Glutamatergic neuron (in vitro differentiated cells): ENCODE results near the gene PALLD. TPM values are rescaled to one million over a fixed set of nuclear protein-coding genes. Genes with fewer than 3 reads are reported as not detected.

Experiments used
- DNase-seq: peaks from one replicate; pipeline ENCODE4 v3.0.0; 2022
- H3K27ac Mint-ChIP-seq: one replicate; pipeline ENCODE4 v1.8.0; 2020; ENCODE audit warnings: mild to moderate bottlenecking, mixed read lengths, inconsistent platforms; ENCODE audit not compliant: unreplicated experiment
- H3K27me3 Mint-ChIP-seq: one replicate; pipeline ENCODE4 v1.8.0; 2020; ENCODE audit warnings: mild to moderate bottlenecking, moderate library complexity, mixed read lengths, inconsistent platforms; ENCODE audit not compliant: unreplicated experiment
- H3K36me3 Mint-ChIP-seq: one replicate; pipeline ENCODE4 v1.8.0; 2020; ENCODE audit warnings: mild to moderate bottlenecking, mixed read lengths, inconsistent platforms; ENCODE audit not compliant: unreplicated experiment
- H3K4me1 Mint-ChIP-seq: one replicate; pipeline ENCODE4 v1.8.0; 2020; ENCODE audit warnings: mild to moderate bottlenecking, low read depth, mixed read lengths, inconsistent platforms; ENCODE audit not compliant: unreplicated experiment
- H3K4me3 Mint-ChIP-seq: one replicate; pipeline ENCODE4 v1.8.0; 2020; ENCODE audit warnings: mild to moderate bottlenecking, mixed read lengths, inconsistent platforms; ENCODE audit not compliant: unreplicated experiment
- H3K9me3 Mint-ChIP-seq: one replicate; pipeline ENCODE4 v1.8.0; 2020; ENCODE audit warnings: mild to moderate bottlenecking, moderate library complexity, mixed read lengths, inconsistent platforms; ENCODE audit not compliant: unreplicated experiment
- total RNA-seq: library from RNA; stranded (reverse); fragmentation: NEBNext Ultra II Directional; extraction: Animal tissue kit (Norgen Biotek cat#: 25700); gene quantifications from one replicate; pipeline ENCODE4 v1.2.1, GENCODE V29; 2021; ENCODE audit not compliant: unreplicated experiment
- TF ChIP-seq, protein P1 (sequence below): fragments of 200-600 bp; sonication (generic); IDR thresholded peaks from one replicate; pipeline ENCODE4 v1.5.0; 2021; ENCODE audit not compliant: partially characterized antibody, unreplicated experiment

The PALLD gene
- total RNA-seq, 1 donor from 2014 or later, result 37.5 TPM

- Mint-ChIP-seq H3K4me1 (no peaks in the 10 kb centered on the region), H3K9me3 (no peaks in the 10 kb centered on the region), H3K4me3 (no peak overlapping the region), H3K27ac (no peak overlapping the region), H3K27me3 (no peaks in the 10 kb centered on the region), H3K36me3 (no peaks in the 10 kb centered on the region)
- no peak for DNase-seq
- TF ChIP-seq, protein P1, sequence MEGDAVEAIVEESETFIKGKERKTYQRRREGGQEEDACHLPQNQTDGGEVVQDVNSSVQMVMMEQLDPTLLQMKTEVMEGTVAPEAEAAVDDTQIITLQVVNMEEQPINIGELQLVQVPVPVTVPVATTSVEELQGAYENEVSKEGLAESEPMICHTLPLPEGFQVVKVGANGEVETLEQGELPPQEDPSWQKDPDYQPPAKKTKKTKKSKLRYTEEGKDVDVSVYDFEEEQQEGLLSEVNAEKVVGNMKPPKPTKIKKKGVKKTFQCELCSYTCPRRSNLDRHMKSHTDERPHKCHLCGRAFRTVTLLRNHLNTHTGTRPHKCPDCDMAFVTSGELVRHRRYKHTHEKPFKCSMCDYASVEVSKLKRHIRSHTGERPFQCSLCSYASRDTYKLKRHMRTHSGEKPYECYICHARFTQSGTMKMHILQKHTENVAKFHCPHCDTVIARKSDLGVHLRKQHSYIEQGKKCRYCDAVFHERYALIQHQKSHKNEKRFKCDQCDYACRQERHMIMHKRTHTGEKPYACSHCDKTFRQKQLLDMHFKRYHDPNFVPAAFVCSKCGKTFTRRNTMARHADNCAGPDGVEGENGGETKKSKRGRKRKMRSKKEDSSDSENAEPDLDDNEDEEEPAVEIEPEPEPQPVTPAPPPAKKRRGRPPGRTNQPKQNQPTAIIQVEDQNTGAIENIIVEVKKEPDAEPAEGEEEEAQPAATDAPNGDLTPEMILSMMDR, result no peak
Observed at GRCh38 chr4:168608771-168609170, 111.9 kb downstream of the PALLD start.

- H3K36me3 Mint-ChIP-seq, result no peaks in the 10 kb centered on the region
- no peaks in the 10 kb centered on the region for H3K27me3 Mint-ChIP-seq
- H3K9me3 Mint-ChIP-seq, result no peaks in the 10 kb centered on the region
- TF ChIP-seq, protein P1, result no peak
- no peak overlapping the region for H3K27ac Mint-ChIP-seq
- DNase-seq, result no peak
- H3K4me3 Mint-ChIP-seq, result no peak overlapping the region
- no peaks in the 10 kb centered on the region for H3K4me1 Mint-ChIP-seq
Observed at GRCh38 chr4:168609369-168609768, 112.5 kb downstream of the PALLD start.

GRCh38 chr4:168610911-168611530, 114.2 kb downstream of the PALLD start:
- Mint-ChIP-seq H3K27ac (no peak overlapping the region), H3K4me1 (no peaks in the 10 kb centered on the region), H3K36me3 (no peaks in the 10 kb centered on the region), H3K4me3 (no peak overlapping the region), H3K27me3 (no peaks in the 10 kb centered on the region), H3K9me3 (no peaks in the 10 kb centered on the region)
- DNase-seq, result no peak
- TF ChIP-seq, protein P1, result no peak

GRCh38 chr4:168612450-168613135, 115.7 kb downstream of the PALLD start:
- Mint-ChIP-seq H3K4me3 (no peak overlapping the region), H3K4me1 (no peaks in the 10 kb centered on the region), H3K27me3 (no peaks in the 10 kb centered on the region), H3K27ac (no peak overlapping the region), H3K36me3 (no peaks in the 10 kb centered on the region), H3K9me3 (no peaks in the 10 kb centered on the region)
- no peak for DNase-seq
- TF ChIP-seq, protein P1, result no peak

GRCh38 chr4:168613869-168614268, 117.0 kb downstream of the PALLD start:
- no peak overlapping the region for H3K27ac Mint-ChIP-seq
- no peak for DNase-seq
- H3K36me3 Mint-ChIP-seq, result no peaks in the 10 kb centered on the region
- H3K4me1 Mint-ChIP-seq, result no peaks in the 10 kb centered on the region
- TF ChIP-seq, protein P1, result no peak
- no peaks in the 10 kb centered on the region for H3K27me3 Mint-ChIP-seq
- no peak overlapping the region for H3K4me3 Mint-ChIP-seq
- H3K9me3 Mint-ChIP-seq, result no peaks in the 10 kb centered on the region
